ENCODE data around the gene ESCO1. TPM values are rescaled to one million over a fixed set of nuclear protein-coding genes. Genes with fewer than 3 reads are reported as not detected.
A peak's percentile ranks its signal among the peaks of the same experiment; 100 is the strongest.
"Not testable (repeated sequence)": the region's sequence is repeated elsewhere in the genome, so short reads cannot be mapped to it uniquely, and the experiment has no call there.

Gene ESCO1
- total RNA-seq, 4 donors from 2014 or later, result 8.7 to 17.1 (median 14.6) TPM

DNA sequence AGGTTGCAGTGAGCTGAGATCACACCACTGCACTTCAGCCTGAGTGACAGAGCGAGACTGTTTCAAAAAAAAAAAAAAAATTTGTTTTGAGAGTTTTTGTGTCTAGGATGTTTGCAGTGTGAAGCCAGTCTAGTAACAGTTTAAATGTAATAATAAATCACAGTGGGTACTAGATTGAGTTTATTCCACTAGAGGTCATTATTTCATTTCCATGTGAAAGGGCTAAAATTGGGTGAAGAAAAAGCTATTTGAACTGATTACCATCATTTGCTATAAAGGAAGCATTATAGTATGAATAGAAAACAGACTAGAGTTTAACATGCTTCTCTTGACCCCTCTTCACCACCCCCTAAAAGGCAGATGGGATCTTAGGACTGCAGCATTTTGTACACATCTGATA, 31.9 kb upstream of the ESCO1 start:
- intact Hi-C loops (cut with DNase I), result no loop called here
- H3K27ac ChIP-seq, result no peak overlapping the region
- no peaks in the 10 kb centered on the region for H3K9me3 ChIP-seq
- no peaks in the 10 kb centered on the region for H3K4me1 ChIP-seq
- WGBS, 2 donors, result 93 to 100% methylated on average over 1 of the region's 1 CpG
- H3K27me3 ChIP-seq, result no peaks in the 10 kb centered on the region
- no peak overlapping the region for H3K4me3 ChIP-seq
- DNase-seq, result no peak
- H3K36me3 ChIP-seq, result peaks cover 5 to 85% (median 8%) of the 10 kb centered on the region in 3 donors
- TF ChIP-seq, protein P1, sequence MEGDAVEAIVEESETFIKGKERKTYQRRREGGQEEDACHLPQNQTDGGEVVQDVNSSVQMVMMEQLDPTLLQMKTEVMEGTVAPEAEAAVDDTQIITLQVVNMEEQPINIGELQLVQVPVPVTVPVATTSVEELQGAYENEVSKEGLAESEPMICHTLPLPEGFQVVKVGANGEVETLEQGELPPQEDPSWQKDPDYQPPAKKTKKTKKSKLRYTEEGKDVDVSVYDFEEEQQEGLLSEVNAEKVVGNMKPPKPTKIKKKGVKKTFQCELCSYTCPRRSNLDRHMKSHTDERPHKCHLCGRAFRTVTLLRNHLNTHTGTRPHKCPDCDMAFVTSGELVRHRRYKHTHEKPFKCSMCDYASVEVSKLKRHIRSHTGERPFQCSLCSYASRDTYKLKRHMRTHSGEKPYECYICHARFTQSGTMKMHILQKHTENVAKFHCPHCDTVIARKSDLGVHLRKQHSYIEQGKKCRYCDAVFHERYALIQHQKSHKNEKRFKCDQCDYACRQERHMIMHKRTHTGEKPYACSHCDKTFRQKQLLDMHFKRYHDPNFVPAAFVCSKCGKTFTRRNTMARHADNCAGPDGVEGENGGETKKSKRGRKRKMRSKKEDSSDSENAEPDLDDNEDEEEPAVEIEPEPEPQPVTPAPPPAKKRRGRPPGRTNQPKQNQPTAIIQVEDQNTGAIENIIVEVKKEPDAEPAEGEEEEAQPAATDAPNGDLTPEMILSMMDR (IDR thresholded peaks at IDR 0.05), result no peak
- no peak for TF ChIP-seq POLR2A (IDR thresholded peaks at IDR 0.05)

DNA sequence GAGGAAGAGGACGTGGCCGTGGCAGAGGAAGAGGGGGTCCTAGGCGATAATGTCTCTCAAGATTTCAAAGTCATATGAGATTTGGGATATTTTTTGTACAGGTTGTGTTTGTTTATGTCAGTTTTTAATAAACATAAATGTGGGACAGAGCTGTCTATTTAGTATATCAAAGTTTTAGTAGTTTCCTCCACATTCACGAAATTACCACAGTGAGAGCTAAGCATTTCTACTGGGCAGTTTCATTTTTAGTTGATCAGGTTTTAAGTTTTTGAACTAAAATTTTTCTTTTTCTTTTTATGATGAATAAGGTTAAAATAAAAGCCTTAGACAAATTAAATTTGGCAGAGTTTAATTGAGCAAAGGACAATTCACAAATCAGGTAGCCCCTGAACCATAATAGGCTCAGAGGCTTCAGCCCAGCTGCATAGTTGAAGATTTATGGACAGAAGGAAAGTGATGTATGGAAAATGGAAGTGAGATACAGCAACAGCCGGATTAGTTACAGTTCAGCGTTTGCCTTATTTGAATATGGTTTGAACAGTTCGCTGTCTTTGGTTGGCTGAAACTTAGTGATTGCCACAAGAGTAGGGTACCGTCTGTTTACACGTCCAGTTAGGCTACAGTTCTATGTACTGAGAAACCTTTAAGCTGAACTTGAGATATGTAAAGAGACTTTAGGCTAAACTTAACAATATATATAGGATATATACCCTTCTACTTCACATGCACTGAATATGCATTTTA, 28.8 kb upstream of the ESCO1 start:
- 64 to 85% methylated on average over 9 of the region's 9 CpGs for WGBS, 2 donors
- TF ChIP-seq, protein P1 (IDR thresholded peaks at IDR 0.05), result no peak
- TF ChIP-seq POLR2A (IDR thresholded peaks at IDR 0.05), result no peak

DNA sequence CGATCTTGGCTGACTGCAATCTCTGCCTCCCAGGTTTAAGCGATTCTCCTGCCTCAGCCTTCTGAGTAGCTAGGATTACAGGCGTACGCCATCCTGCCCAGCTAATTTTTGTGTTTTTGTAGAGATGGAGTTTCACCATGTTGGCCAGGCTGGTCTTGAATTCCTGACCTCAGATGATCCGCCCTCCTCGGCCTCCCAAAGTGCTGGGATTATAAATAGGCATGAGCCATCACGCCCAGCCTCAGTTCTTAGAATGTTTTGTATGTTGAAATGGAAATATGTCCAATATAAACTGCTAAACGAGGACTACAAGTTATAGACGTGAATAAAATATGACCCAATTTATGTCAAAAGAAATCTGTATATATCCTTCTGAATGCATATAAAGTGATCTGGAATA, 21.1 kb upstream of the ESCO1 start:
- peaks cover 0 to 75% (median 20%) of the 10 kb centered on the region in 3 donors for H3K36me3 ChIP-seq
- intact Hi-C loops (cut with DNase I); H3K4me1 ChIP-seq; DNase-seq; H3K27me3 ChIP-seq; H3K4me3 ChIP-seq; H3K9me3 ChIP-seq; H3K27ac ChIP-seq: not testable (repeated sequence)
- WGBS, 2 donors, result 77% methylated on average over 9 of the region's 9 CpGs

More for the DNA sequence above, 28.8 kb upstream of the ESCO1 start:
- intact Hi-C loops (cut with DNase I), result no loop called here
- no peak overlapping the region for H3K4me3 ChIP-seq
- no peaks in the 10 kb centered on the region for H3K27me3 ChIP-seq
- H3K9me3 ChIP-seq, result no peaks in the 10 kb centered on the region
- no peak for DNase-seq
- no peak overlapping the region for H3K27ac ChIP-seq
- H3K36me3 ChIP-seq, result peaks cover 5 to 92% (median 15%) of the 10 kb centered on the region in 3 donors
- no peaks in the 10 kb centered on the region for H3K4me1 ChIP-seq

DNA sequence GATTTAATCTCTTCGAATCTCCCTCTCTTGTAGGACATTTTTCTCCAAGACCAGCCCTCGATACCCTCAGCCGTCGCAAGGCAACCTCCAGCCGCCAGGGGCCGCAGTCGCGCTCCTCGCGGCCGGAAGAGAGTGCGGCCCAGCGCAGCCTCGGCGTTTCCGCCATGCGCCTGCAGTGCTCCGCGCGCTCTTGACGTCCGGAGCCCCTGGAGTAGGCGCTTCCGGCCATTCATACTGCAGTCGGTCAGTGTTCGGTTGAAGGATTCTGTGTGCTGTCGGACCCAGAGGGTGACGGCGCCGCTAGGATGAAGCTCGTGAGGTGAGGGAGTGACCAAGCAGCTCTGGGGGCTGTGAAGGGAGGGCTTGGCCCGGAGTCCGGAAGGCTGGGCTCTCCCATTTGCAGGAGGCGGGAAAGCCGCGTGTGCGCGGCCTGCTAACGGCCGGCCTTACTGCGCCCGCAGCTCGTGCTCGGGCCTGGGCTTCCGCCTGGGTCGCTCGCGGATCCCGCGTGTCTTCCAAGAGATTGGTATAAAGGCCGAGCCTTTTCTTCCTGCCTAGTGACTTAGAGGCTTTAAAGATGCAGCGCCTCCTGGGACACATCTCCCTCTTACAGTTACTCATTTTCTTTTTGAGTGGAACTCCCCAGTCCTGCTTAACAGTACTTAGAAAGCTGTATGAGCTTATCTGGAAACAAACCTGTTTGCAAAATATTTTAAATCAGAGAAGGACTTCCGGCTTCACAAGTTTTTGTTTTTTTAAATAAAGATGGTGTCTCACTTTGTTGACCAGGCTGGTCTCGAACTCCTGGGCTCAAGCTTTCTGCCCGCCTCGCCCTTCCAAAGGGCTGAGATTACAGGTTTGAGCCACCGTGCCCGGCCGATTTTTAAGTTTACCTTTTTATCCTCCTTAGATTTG, 11.9 kb upstream of the ESCO1 start, which contains the start of gene SNRPD1:
Gene SNRPD1, plus strand, starts transcription at position 190 of the 915 bp plus-strand sequence. Its CDS starts 116 bp downstream, at position 306.
- DNase-seq, result peak; percentile 19
- Histone ChIP-seq H3K9me3 (no peaks in the 10 kb centered on the region), H3K27ac (peak within 1 kb of the TSS; percentile 80 to 92 (median 86)), H3K36me3 (peaks cover 0 to 27% (median 0%) of the 10 kb centered on the region in 3 donors), H3K4me1 (peaks cover 8 to 32% (median 16%) of the 10 kb centered on the region in 3 donors), H3K27me3 (no peaks in the 10 kb centered on the region), H3K4me3 (peak within 1 kb of the TSS; percentile 72 to 87 (median 81))
- WGBS, 2 donors, result 0 to 1% methylated on average over 21 to 28 of the region's 59 CpGs
- intact Hi-C loops (cut with DNase I), result no loop called here
- peak in 1 of 4 donors; percentile 30 for TF ChIP-seq POLR2A (IDR thresholded peaks at IDR 0.05)
- TF ChIP-seq, protein P1 (IDR thresholded peaks at IDR 0.05), result peak; percentile 88 to 96 (median 94)

DNA sequence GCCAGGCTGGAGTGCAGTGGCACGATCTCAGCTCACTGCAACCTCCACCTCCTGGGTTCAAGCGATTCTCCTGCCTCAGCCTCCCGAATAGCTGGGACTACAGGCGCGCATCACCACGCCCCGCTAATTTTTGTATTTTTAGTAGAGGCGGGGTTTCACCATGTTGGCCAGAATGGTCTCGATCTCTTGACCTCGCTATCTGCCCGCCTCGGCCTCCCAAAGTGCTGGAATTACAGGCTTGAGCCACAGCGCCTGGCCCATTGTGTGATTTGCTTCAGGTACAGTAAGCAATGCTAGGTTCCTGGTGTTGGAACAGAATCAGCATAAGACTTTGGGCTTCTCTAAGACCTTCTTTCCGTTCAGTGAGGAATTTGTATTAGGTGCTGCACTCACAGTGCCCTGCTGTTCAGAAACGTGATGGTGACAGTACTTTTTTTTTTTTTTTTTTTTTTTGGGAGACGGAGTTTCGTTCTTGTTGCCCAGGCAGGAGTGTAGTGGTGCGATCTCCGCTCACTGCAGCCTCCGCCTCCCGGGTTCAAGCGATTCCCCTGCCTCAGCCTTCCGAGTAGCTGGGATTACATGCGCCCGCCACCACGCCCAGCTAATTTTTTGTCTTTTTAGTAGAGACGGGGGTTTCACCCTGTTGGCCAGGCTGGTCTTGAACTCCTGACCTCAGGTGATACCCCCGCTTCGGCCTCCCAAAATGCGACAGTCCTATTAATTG, 11.1 kb upstream of the ESCO1 start:
- Histone ChIP-seq H3K4me1 (peaks cover 8 to 32% (median 16%) of the 10 kb centered on the region in 3 donors), H3K27ac (peak overlapping the region; percentile 80 to 92 (median 86)), H3K4me3 (peak overlapping the region; percentile 72 to 87 (median 81)), H3K36me3 (peaks cover 0 to 19% (median 0%) of the 10 kb centered on the region in 3 donors)
- DNase-seq; intact Hi-C loops (cut with DNase I); H3K9me3 ChIP-seq; H3K27me3 ChIP-seq: not testable (repeated sequence)
- 51 to 68% methylated on average over 27 to 30 of the region's 30 CpGs for WGBS, 2 donors
